ENCODE measurements around the gene FAT3.

DNA sequence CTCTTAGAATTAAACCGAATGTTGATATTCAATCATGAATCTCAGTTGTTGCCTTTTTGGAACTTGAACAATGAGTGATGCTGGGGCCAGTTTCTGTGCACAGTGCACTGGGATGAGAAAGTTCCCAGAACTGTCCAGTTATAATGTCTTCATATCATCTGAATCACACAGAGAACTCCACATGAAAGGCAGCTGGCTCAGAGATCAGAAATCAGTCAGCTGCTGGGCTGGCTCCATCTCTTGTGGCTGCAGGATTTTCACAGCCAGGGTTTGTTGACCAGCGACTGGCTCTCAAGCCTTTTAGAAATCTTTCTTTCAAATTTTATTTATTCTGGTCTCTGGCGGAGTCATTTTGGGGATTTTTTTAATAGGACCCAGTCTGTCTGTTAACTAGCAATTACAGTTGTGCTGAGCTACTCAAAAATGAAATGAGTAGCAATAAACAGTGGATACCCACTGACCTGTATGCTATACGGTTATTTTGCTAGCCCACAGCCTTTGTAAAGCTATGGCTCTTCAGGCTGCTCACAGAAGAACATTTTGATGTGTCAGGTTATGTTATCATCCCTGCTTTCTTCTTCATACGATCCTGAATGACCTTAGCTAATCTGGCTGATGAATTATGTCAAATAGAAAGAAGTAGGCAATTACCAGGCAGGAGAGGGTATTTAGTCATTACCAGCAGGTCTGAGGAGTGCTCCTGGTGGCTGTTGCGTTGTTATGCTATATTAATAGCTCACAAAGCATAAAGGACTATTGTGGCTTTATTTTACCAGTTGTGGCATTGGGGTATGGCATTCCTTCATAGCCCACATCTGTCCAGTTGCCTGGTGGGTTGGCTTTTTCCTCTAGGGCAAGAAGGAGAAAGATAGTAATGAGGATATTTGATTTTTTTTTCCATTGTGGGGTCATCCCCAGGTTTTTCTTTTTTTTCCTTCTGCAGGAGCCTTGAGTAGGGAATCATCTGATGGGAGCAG, 3.6 kb downstream of the FAT3 start:
- TF ChIP-seq, protein P1, sequence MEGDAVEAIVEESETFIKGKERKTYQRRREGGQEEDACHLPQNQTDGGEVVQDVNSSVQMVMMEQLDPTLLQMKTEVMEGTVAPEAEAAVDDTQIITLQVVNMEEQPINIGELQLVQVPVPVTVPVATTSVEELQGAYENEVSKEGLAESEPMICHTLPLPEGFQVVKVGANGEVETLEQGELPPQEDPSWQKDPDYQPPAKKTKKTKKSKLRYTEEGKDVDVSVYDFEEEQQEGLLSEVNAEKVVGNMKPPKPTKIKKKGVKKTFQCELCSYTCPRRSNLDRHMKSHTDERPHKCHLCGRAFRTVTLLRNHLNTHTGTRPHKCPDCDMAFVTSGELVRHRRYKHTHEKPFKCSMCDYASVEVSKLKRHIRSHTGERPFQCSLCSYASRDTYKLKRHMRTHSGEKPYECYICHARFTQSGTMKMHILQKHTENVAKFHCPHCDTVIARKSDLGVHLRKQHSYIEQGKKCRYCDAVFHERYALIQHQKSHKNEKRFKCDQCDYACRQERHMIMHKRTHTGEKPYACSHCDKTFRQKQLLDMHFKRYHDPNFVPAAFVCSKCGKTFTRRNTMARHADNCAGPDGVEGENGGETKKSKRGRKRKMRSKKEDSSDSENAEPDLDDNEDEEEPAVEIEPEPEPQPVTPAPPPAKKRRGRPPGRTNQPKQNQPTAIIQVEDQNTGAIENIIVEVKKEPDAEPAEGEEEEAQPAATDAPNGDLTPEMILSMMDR (IDR thresholded peaks at IDR 0.05): no peak
- TF ChIP-seq POLR2A (IDR thresholded peaks at IDR 0.05): no peak
- TF ChIP-seq EP300 (IDR thresholded peaks at IDR 0.05): no peak

Measured in ovary (tissue), 3 donors.